Hepatocyte (in vitro differentiated cells): ENCODE results near the gene OR5K3. TPM values are rescaled to one million over a fixed set of nuclear protein-coding genes. Genes with fewer than 3 reads are reported as not detected.

Source experiments
- DNase-seq: peaks from one replicate; pipeline ENCODE4 v3.0.0-alpha.2; 2016; ENCODE audit warnings: low spot score
- H2AFZ ChIP-seq: fragments of 200-600 bp; sonication (generic); 2 replicates; pipeline ENCODE4 v1.6.0; 2016; ENCODE audit warnings: antibody characterized with exemption, mild to moderate bottlenecking
- H3K27ac ChIP-seq: fragments of 200-600 bp; sonication (generic); 2 replicates; pipeline ENCODE4 v1.5.1; 2016; ENCODE audit warnings: mild to moderate bottlenecking
- H3K27me3 ChIP-seq: fragments of 200-600 bp; sonication (generic); 2 replicates; pipeline ENCODE4 v1.6.1; 2016
- H3K36me3 ChIP-seq: fragments of 200-600 bp; sonication (generic); replicated peaks from 2 replicates; pipeline ENCODE4 v1.5.1; 2016; ENCODE audit warnings: low read depth; ENCODE audit not compliant: insufficient read depth
- H3K4me1 ChIP-seq: fragments of 200-600 bp; sonication (generic); 2 replicates; pipeline ENCODE4 v1.5.1; 2016; ENCODE audit warnings: mild to moderate bottlenecking, moderate library complexity; ENCODE audit not compliant: insufficient read depth
- H3K4me2 ChIP-seq: fragments of 200-600 bp; sonication (generic); 2 replicates; pipeline ENCODE4 v1.6.0; 2016
- H3K4me3 ChIP-seq: fragments of 200-600 bp; sonication (generic); 2 replicates; pipeline ENCODE4 v1.5.1; 2016; ENCODE audit warnings: mild to moderate bottlenecking
- H3K79me2 ChIP-seq: fragments of 200-600 bp; sonication (generic); 2 replicates; pipeline ENCODE4 v1.6.0; 2017; ENCODE audit warnings: mild to moderate bottlenecking
- H3K9me2 ChIP-seq: fragments of 200-600 bp; sonication (generic); replicated peaks from 2 replicates; pipeline ENCODE4 v1.6.0; 2017; ENCODE audit warnings: mild to moderate bottlenecking; ENCODE audit not compliant: insufficient read depth
- H3K9me3 ChIP-seq: fragments of 200-600 bp; sonication (generic); 2 replicates; pipeline ENCODE4 v1.5.1; 2016; ENCODE audit warnings: low read depth, mild to moderate bottlenecking
- H4K20me1 ChIP-seq: fragments of 200-600 bp; sonication (generic); 2 replicates; pipeline ENCODE4 v1.6.0; 2016; ENCODE audit warnings: mild to moderate bottlenecking; ENCODE audit not compliant: insufficient read depth, poor library complexity, severe bottlenecking
- CTCF ChIP-seq: fragments of 200-600 bp; sonication (generic); IDR thresholded peaks from 2 replicates; pipeline ENCODE4 v1.5.1; 2016; ENCODE audit warnings: antibody characterized with exemption, mild to moderate bottlenecking; ENCODE audit not compliant: poor library complexity
- EZH2 ChIP-seq: fragments of 200-600 bp; sonication (generic); IDR thresholded peaks from 2 replicates; pipeline ENCODE4 v1.6.1; 2016; ENCODE audit warnings: antibody characterized with exemption, mild to moderate bottlenecking, borderline replicate concordance
- EZH2phosphoT487 ChIP-seq: fragments of 200-600 bp; sonication (generic); IDR thresholded peaks from one replicate; pipeline ENCODE4 v1.6.1; 2018; ENCODE audit warnings: antibody characterized with exemption, mild to moderate bottlenecking, low read depth, moderate library complexity; ENCODE audit not compliant: unreplicated experiment, severe bottlenecking
- WGBS: methylation state at CpG from one replicate; pipeline ENCODE4 v1.1.6; 2016; ENCODE audit warnings: low lambda C conversion rate; ENCODE audit errors: missing lambda C conversion rate; 5-methylcytosine and 5-hydroxymethylcytosine counted together
- polyA plus RNA-seq: library from polyadenylated mRNA; unstranded; fragments of >200 nt; fragmentation: Nextera tagmentation; extraction: Ambion mirVana; gene quantifications from 2 replicates; pipeline ENCODE4 v1.2.1, GENCODE V29; 2016
- total RNA-seq: library from RNA; depleted of rRNA; stranded (reverse); fragments of >200 nt; gene quantifications from 2 replicates; pipeline ENCODE4 v1.2.3, GENCODE V29; 2014

The OR5K3 gene
- total and polyA plus RNA-seq, 2 experiments from 2014 or later = not detected

GRCh38 chr3:98434412-98434811 lies 43.9 kb downstream of the OR5K3 start:
- no peak for TF ChIP-seq EZH2phosphoT487
- TF ChIP-seq CTCF = no peak
- TF ChIP-seq EZH2 = no peak
- H2AFZ ChIP-seq = no peak overlapping the region
- 70% methylated on average over 4 of the region's 4 CpGs for WGBS

GRCh38 chr3:98440283-98440682 lies 49.8 kb downstream of the OR5K3 start:
- H3K27ac ChIP-seq = no peak overlapping the region
- no peak overlapping the region for H3K4me2 ChIP-seq
- H3K4me1 ChIP-seq = no peaks in the 10 kb centered on the region
- H3K79me2 ChIP-seq = no peaks in the 10 kb centered on the region
- TF ChIP-seq CTCF = no peak
- TF ChIP-seq EZH2phosphoT487 = no peak
- TF ChIP-seq EZH2 = no peak
- DNase-seq = no peak
- H2AFZ ChIP-seq = no peak overlapping the region
- no peaks in the 10 kb centered on the region for H3K36me3 ChIP-seq
- H3K9me3 ChIP-seq = no peaks in the 10 kb centered on the region
- H4K20me1 ChIP-seq = no peaks in the 10 kb centered on the region
- no peak overlapping the region for H3K4me3 ChIP-seq
- H3K27me3 ChIP-seq = no peaks in the 10 kb centered on the region
- H3K9me2 ChIP-seq = no peaks in the 10 kb centered on the region

More at GRCh38 chr3:98434412-98434811, 43.9 kb downstream of the OR5K3 start:
- no peak overlapping the region for H3K27ac ChIP-seq
- H3K27me3 ChIP-seq = no peaks in the 10 kb centered on the region
- no peaks in the 10 kb centered on the region for H3K36me3 ChIP-seq
- no peak overlapping the region for H3K4me2 ChIP-seq
- H3K9me3 ChIP-seq = no peaks in the 10 kb centered on the region
- H3K4me1 ChIP-seq = no peaks in the 10 kb centered on the region
- no peak overlapping the region for H3K4me3 ChIP-seq
- no peak for DNase-seq
- no peaks in the 10 kb centered on the region for H3K79me2 ChIP-seq
- no peaks in the 10 kb centered on the region for H4K20me1 ChIP-seq
- H3K9me2 ChIP-seq = no peaks in the 10 kb centered on the region

Other genes with a start within 250 kb of the OR5K3 start
- gene OR5H14, start 243.2 kb upstream of the OR5K3 start, total RNA-seq = not detected in 2 replicates
- gene OR5H14, start 243.2 kb upstream of the OR5K3 start, polyA plus RNA-seq = not detected in 2 replicates
- gene OR5H15, start 224.0 kb upstream of the OR5K3 start, total RNA-seq = not detected in 2 replicates
- not detected in 2 replicates for gene OR5H15, start 224.0 kb upstream of the OR5K3 start, polyA plus RNA-seq
- gene OR5H6, start 126.4 kb upstream of the OR5K3 start, total RNA-seq = not detected in 2 replicates
- gene OR5H6, start 126.4 kb upstream of the OR5K3 start, polyA plus RNA-seq = 0.16 TPM in 1 of 2 replicates, not detected in the other
- not detected in 2 replicates for gene OR5H2, start 108.2 kb upstream of the OR5K3 start, total RNA-seq
- not detected in 2 replicates for gene OR5H2, start 108.2 kb upstream of the OR5K3 start, polyA plus RNA-seq
- not detected in 2 replicates for gene OR5K4, start 36.8 kb upstream of the OR5K3 start, total RNA-seq
- not detected in 2 replicates for gene OR5K4, start 36.8 kb upstream of the OR5K3 start, polyA plus RNA-seq
- gene OR5K1, start 72.5 kb downstream of the OR5K3 start, total RNA-seq = not detected in 2 replicates
- not detected in 2 replicates for gene OR5K1, start 72.5 kb downstream of the OR5K3 start, polyA plus RNA-seq
- not detected in 2 replicates for gene OR5K2, start 107.0 kb downstream of the OR5K3 start, total RNA-seq
- not detected in 2 replicates for gene OR5K2, start 107.0 kb downstream of the OR5K3 start, polyA plus RNA-seq
- gene CLDND1, start 132.2 kb downstream of the OR5K3 start, total RNA-seq = 89.2 and 105 TPM in 2 replicates
- gene CLDND1, start 132.2 kb downstream of the OR5K3 start, polyA plus RNA-seq = 70.1 and 84.8 TPM in 2 replicates
- gene GPR15, start 141.3 kb downstream of the OR5K3 start, total RNA-seq = not detected in 2 replicates
- gene GPR15, start 141.3 kb downstream of the OR5K3 start, polyA plus RNA-seq = not detected in 2 replicates
- gene CPOX, start 202.9 kb downstream of the OR5K3 start, total RNA-seq = 18.6 and 30.1 TPM in 2 replicates
- 12.3 and 14.3 TPM in 2 replicates for gene CPOX, start 202.9 kb downstream of the OR5K3 start, polyA plus RNA-seq